ENCODE results near the gene CAMSAP3.

The CAMSAP3 gene

DNA sequence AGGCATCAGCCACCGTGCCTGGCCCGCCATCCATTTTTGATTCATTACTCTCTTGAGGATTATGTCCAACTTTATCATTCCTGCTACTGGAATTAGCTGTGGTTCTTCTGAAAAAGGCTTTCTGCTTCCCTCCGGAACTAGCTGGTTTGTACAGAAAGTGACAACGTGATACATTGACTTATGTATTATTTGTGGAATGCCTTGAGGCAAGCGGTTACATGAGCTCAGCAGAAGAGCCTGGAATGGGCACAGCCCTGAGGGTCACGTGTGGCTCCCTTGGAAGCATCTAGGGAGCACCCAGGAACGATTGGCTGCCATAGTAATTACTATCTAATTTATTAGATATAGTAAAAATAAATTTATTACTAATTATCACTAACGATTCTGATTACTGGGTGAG, 58.7 kb downstream of the CAMSAP3 start:
- no peak for DNase-seq

GRCh38 chr19:7655581-7655980, 59.9 kb downstream of the CAMSAP3 start:
- no peak for DNase-seq

DNA sequence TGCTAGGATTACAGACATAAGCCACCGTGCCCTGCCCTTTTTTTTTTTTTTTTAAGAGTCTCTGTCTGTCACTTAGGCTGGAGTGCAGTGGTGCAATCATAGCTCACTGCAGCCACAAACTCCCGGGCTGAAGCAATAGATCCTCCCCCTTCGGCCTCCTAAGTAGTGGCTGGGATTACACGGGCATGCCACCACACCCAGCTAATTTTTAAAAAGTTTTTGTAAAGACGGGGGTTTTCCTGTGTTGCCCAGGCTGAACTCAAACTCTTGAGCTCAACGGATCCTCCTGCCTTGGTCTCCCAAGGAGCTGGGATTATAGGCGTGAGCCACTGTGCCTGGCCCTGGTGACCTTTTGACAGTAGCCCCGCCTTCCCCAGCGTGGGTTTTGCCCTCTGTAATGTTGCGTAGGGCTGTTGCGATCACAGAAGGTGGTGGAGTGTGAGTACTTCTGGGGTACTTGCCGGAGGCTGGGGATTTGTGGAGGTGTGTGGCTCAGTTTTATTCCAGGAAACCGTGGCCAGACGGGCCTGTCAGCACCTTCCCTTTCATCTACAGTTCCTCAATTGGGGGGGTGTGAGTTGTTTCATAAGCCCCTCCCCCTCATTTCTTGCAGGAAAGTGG, 61.6 kb downstream of the CAMSAP3 start:
- no peak for DNase-seq

- no peak for DNase-seq
These were observed 62.6 kb downstream of the CAMSAP3 start for GRCh38 chr19:7658219-7658686.

- no peak for DNase-seq
These were observed 66.3 kb downstream of the CAMSAP3 start for GRCh38 chr19:7661744-7662538.

GRCh38 chr19:7662657-7663056, 67.0 kb downstream of the CAMSAP3 start:
- no peak for DNase-seq

GRCh38 chr19:7663706-7664105, 68.0 kb downstream of the CAMSAP3 start:
- DNase-seq: no peak

DNA sequence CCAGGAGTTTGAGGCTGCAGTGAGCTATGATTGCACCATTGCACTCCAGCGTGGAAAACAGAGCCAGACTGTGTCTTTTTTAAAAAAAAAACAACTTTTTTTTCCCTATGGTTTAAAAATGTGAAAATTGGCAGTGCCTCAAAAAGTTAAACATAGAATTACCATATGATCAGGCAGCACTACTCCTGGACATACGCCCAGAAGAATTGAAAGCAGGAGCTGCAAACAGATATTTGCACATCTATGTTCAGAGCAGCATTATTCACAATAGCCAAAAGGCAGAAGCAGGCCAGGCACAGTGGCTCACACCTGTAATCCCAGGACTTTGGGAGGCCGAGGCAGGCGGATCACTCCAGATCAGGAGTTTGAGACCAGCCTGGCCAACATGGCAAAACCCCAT, 69.4 kb downstream of the CAMSAP3 start:
- no peak for DNase-seq
